GM12873 (cell line): ENCODE results near the gene PIK3C2B.

ENCODE experiments used
- CTCF ChIP-seq: IDR thresholded peaks from 2 replicates; pipeline ENCODE4 v1.5.1; 2012; ENCODE audit warnings: low read depth, mild to moderate bottlenecking, moderate library complexity, low read length, control low read depth; ENCODE audit not compliant: insufficient read depth; ENCODE audit errors: missing control alignments

Gene PIK3C2B

GRCh38 chr1:204457666-204458065 is 36.9 kb downstream of the PIK3C2B start:
- no peak for TF ChIP-seq CTCF

- TF ChIP-seq CTCF, result no peak
These were observed 37.7 kb downstream of the PIK3C2B start for GRCh38 chr1:204456826-204457442.

GRCh38 chr1:204455831-204456145 is 38.8 kb downstream of the PIK3C2B start:
- no peak for TF ChIP-seq CTCF

GRCh38 chr1:204455063-204455830 is 39.4 kb downstream of the PIK3C2B start:
- TF ChIP-seq CTCF, result no peak

- TF ChIP-seq CTCF, result no peak
These were observed 40.1 kb downstream of the PIK3C2B start for GRCh38 chr1:204454476-204454875.

GRCh38 chr1:204453141-204453772 is 41.3 kb downstream of the PIK3C2B start:
- TF ChIP-seq CTCF, result no peak

GRCh38 chr1:204451352-204452124 is 43.1 kb downstream of the PIK3C2B start:
- no peak for TF ChIP-seq CTCF
